CD4-positive, alpha-beta T cell treated with Interleukin-12 subunit alpha and Interleukin-12 subunit beta, for 1 hour (primary cell): ENCODE data around the gene RAB36.

ENCODE experiments used
- DNase-seq: peaks from one replicate; pipeline ENCODE4 v3.0.0-alpha.2; 2020

The RAB36 gene

DNA sequence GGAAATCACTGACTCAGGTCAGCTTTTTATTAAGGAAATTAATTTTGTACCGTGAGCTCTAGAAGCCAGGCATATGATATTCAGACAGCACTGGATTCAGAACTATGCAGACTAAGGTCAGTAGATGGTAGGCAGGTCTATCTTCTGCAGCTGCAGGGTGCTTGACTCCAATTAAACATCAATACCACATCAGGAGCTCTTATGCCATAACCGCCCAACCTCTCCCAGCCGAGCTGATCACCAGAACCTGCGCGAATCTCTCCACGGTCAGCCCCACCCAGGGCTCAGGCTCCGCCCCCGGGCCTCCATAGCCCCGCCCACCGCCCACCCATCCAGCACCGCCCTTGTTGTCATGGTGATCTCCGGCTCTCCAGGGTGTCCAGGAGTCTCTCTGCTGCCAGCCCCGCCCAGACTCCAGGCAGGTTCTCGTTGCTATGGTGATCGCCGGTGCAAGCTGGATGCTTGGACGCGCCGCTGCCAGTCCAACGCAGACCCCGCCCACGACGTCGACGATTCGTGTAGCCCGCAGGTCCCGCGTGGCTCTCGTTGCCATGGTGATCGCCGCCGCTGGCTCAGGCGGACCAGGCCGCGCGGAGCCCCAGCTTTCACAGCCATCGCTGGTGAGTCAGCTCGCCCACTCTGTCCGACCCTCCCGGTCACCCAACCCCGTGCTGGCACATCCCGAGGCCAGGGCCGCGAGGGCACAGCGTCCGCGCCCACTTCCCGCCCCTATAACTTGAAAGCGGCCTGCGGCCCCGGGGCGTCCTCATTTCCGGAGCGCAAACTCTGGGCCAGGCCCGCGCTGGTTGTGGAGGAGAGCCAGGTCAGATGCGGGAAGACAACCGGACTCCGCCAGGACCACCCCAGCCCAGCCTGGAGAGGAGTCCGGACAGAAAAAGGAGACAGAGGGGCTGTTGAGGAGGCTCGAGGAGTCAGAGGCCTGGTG is at the start of gene RAB36:
Gene RAB36, plus strand, starts transcription at position 546 of the 946 bp plus-strand sequence. CDS start 1,140 bp downstream, outside the sequence.
- peak; percentile 97 for DNase-seq

GRCh38 chr22:23095733-23096342 is 49.4 kb upstream of the RAB36 start:
- DNase-seq = no peak

- no peak for DNase-seq
These were observed 47.7 kb upstream of the RAB36 start for GRCh38 chr22:23097412-23098229.

GRCh38 chr22:23098230-23098705 is 47.0 kb upstream of the RAB36 start:
- DNase-seq = no peak

GRCh38 chr22:23098718-23099530 is 46.4 kb upstream of the RAB36 start:
- no peak for DNase-seq

- DNase-seq = no peak
These were observed 45.8 kb upstream of the RAB36 start for GRCh38 chr22:23099531-23099804.

DNA sequence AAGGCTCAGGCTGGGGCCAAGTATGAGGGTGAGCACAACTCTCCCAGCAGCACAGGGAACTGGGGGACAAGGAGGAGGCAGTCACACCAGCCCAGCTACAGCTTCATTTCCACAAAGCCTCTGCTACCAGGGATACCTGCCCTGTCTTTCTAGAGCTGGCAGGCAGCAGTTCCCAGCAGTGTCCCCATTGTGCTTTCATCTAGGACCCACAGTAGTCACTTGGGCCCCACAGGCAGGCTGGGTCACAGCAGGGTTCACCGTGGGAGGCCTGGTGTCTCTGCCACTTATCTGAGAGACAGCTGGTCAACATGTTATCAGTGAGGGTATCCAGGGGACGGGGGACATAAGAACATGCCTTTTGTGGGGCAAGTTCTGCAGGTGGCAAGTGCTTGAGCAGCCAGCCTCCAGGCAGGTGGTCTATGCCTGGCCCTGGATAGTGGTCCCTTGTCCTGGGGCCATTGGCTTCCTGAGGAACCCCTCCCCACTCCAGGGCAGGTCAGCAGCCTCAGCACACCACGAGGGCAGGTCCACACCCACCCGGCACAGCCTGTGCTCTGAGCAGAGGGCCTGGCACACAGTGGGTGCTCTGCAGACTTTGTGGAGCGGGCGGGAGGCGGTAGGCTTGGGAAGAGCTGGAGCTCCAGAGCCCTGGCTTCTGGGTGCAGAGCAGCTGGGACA is 45.0 kb upstream of the RAB36 start:
- DNase-seq = no peak

DNA sequence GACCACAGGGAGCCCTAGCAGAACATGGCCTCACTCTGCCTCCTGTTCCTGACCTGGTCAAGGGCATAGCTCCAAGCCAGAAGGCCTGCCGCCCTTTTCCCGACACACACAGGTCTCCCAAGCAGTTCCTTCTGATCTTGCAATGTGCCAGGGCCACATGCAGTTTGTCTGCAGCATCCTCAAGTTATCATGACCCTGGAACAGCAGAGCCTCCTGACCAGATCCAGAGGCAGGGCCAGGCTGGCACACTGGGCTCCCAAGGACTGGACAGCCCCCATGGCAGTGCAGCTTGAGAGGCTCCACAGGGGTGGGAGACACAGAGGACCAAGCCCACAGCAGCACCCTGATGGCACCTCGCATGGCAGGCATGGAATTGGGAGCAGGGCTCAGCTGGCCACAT is 43.8 kb upstream of the RAB36 start:
- DNase-seq = no peak

- DNase-seq = no peak
These were observed 43.1 kb upstream of the RAB36 start for GRCh38 chr22:23102002-23102655.

DNA sequence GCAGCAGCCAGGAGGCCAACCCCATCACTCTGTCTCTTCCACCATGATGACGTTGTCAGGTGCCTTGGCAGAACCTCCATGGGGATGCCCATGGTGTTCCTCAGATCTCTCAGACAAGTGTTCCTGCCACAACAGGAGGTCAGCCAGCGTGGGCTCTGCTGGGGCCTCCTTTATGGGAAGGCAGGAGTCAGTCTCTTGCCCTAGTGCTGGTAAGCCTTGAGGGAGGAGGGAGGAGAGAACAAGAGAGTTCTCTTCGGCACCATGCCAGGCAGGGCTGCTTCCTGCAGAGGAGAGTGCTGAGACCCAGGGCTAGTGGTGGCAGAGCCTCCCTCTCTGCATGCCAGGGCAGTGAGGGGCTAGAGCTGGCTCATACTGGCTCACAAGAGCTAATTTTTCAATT is 42.5 kb upstream of the RAB36 start:
- no peak for DNase-seq

DNA sequence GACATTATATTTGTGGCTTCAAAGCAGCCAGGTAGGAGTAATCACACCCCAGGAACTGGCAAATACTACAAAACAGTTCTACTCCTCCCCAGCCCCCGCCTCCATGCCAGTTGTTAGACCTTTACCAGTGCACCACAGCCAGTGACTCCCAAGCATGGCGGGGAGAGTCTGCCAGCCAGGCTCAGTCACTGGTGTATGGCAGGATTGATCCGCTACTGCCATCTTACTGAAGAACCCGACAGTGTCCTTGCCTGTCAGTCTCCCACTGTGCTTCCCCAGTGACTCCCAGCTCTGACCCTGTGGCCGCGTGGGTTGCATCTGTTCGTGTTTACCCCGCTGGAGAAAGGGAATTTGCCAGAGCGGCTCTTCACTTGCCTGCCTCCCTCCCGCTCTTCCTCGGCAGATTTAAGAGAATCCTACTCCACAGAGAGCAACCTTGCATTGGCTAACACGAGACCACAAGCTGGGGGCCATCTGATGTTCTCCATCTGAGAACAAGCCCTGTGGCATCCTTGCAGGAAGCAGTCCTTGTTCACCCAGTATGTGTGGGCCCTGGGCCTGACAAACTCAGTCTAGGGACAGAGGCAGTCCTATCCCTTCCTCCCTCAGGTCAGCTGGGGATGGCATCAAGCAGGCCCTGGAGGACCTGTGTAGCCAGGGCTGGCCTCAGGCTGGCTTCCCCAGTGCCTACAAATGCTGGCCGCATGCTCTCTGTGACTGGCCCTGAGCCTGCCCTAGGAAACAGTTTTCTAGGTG is 41.9 kb upstream of the RAB36 start:
- no peak for DNase-seq

DNA sequence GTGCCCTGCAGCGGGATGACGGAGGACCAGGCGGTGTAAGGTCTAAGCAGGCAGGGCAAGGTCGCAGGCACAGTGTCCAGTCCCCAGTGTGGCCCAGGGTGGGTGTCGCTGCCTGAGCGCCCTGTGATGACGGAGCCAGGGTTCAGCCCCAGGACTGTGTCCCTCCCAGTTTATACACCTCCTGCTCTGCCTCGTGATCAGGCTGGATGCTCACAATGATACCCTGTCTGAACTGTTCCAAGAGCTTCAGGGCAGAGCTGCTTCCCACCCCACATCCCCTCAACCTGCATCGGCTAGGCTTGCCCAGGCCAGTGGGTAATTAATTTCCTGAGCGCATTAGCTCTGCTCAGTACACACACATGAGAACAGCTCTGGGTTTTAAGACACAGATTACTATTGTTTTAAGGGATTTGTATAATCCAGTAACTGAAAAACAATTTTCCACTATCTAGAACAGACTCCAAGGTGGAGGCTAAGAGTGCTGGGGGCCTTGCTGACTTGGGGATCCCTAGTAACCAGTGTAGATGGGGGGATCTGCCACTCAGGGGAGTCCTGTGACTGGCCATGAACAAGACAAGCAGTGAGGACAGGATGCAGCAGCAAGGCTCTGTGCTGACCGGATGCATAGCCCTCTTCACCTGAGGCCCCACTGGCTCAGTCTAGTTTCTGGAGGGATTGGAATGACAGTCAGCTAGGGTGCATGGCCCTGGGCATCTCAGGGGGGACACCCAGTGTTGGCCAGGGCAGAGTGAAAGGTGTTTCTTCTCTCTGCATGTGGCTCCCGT is 40.9 kb upstream of the RAB36 start:
- no peak for DNase-seq

DNA sequence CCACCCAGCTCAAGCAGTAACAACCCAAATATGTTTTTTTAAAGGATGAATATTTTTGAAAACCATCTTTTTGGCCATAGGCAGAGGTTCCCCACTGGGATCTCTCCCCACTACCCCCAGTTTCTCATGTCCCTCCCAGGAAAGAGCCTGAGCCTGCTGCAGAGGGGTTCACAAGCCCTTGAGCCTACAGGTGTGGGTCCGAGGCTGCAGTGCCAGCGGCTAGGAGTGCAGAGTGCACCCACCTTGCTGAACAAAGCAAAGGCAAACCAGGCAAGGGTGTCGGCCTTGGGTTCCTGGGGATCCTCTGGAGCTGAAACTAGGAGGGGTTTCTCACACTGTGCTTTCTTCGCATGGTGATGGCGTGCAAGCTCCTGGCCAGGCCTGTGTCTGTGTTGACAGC is 40.0 kb upstream of the RAB36 start:
- DNase-seq = no peak

DNA sequence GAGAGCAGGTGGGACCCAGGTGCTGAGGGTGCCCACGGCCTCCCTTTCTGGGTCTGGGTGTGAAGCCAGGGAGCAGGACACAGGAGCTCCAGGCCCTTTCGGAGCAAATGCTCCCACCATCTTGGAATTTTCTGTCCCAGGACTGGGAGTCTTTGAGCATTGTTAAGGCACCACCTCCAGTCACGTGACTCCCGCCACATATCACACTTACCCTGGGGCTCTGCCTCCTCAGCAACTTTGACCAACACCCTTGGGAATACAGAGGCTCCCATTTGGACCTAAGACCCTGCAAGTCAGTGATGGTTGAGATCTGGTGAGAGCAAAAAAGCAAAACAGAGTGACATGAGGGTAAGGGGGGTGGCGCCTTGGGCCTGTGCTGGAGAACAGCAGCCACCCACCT is 39.4 kb upstream of the RAB36 start:
- DNase-seq = no peak

DNA sequence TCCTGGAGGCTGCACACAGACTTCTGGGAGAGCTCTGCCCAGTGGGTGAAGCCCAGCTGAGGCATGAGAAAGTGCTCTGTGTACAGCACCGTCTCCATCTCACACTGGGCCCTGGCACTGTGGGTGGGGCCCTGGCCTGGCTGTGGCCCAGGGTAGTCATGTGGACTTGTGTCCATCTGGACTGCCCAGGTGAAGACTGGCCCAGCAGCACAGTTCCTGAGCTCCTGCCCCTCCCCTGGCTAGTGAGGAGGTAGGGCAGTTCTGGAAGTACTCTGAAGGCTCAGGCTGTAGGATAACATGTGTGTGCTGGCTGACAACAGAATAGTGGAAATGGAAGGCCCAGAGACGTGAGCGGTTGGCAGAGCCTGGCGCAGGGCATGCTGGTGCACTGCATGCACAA is 38.9 kb upstream of the RAB36 start:
- no peak for DNase-seq

GRCh38 chr22:23106906-23107367 is 38.3 kb upstream of the RAB36 start:
- no peak for DNase-seq

GRCh38 chr22:23107487-23108248 is 37.6 kb upstream of the RAB36 start:
- DNase-seq = no peak

GRCh38 chr22:23108249-23109078 is 36.8 kb upstream of the RAB36 start:
- no peak for DNase-seq
